LNCAP (cell line): ENCODE measurements around the gene DNAH6.

Experiments
- TF ChIP-seq, protein P1 (sequence below): fragments of 450-650 bp; IDR thresholded peaks from 2 replicates; pipeline ENCODE4 v1.5.1; 2017; ENCODE audit warnings: mild to moderate bottlenecking

DNAH6 gene

DNA sequence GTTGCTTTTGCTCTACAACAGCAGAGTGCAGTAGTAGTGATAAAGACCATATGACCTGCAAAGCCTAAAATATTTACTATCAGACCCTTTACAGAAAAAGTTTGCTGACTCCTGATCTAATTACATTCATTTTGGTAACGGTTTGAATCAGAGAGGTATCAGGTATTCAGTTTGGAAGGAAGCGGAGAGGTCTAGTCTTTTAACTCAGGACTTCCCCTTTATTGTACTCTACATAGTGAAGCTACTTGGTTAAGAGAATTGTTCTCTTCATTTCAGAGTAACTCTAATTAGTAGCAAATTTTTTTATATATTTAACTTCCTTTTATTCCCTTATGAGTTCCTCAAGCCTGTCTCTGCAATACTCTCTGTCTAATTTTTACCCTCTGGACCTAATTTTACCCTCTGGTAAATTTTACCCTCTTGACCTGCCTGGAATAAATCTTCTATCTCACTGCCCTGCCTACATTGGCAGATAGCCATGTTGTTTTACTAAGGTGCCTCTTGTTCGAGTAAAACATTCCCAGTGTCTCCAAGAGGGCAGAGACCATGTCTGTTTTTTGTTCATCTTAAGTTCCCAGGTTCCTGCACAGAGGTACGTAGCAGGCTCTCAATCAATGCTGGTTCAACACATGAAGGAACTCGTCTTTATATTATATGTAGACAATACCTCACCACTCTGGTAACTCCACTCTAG lies 170.6 kb downstream of the DNAH6 start:
- TF ChIP-seq, protein P1, sequence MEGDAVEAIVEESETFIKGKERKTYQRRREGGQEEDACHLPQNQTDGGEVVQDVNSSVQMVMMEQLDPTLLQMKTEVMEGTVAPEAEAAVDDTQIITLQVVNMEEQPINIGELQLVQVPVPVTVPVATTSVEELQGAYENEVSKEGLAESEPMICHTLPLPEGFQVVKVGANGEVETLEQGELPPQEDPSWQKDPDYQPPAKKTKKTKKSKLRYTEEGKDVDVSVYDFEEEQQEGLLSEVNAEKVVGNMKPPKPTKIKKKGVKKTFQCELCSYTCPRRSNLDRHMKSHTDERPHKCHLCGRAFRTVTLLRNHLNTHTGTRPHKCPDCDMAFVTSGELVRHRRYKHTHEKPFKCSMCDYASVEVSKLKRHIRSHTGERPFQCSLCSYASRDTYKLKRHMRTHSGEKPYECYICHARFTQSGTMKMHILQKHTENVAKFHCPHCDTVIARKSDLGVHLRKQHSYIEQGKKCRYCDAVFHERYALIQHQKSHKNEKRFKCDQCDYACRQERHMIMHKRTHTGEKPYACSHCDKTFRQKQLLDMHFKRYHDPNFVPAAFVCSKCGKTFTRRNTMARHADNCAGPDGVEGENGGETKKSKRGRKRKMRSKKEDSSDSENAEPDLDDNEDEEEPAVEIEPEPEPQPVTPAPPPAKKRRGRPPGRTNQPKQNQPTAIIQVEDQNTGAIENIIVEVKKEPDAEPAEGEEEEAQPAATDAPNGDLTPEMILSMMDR = no peak

GRCh38 chr2:84687498-84688149 lies 171.3 kb downstream of the DNAH6 start:
- TF ChIP-seq, protein P1 = no peak

DNA sequence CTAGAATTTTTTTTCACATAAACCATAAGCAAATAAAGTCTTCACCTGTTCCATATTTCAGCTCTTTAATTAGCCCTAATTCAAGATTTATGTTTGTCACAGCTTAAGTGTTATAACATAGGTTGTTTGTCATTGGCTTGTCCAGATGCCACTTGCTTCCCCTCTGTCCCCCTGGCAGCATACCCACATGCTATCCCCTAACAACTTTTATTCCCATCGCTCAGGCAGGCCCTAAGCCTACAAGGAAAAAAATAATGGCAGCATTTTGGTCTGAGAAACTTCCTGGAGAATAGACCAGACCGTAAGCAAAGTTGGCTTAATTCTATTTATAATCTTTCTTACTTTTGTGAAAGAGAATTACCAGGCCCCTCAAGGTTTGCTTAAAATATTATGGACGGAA lies 173.9 kb downstream of the DNAH6 start:
- TF ChIP-seq, protein P1 = no peak

DNA sequence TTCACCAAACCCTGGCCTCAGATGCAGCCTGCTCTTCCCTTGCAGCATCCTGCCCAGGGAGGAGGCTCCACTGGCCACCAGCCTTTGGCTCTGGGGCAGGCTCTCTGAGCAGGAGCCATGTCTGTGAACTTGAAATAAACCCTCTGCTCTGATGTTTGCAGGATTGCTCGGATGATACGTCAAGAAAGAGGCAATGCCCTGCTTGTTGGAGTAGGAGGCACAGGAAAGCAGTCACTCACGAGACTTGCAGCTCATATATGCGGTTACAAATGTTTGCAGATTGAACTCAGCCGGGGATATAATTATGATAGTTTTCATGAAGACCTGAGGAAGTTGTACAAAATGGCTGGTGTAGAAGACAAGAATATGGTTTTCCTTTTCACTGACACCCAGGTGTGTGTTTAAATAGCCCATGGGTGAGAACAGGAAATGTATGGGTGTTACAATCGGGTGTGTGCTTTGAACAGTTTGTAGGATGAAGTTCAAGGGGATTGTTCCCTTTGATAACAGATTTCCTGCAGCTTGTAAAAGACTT lies 177.9 kb downstream of the DNAH6 start:
- TF ChIP-seq, protein P1 = no peak

- TF ChIP-seq, protein P1 = no peak
Observed at GRCh38 chr2:84697895-84698294, 181.6 kb downstream of the DNAH6 start.

GRCh38 chr2:84700006-84700405 lies 183.7 kb downstream of the DNAH6 start:
- TF ChIP-seq, protein P1 = no peak

DNA sequence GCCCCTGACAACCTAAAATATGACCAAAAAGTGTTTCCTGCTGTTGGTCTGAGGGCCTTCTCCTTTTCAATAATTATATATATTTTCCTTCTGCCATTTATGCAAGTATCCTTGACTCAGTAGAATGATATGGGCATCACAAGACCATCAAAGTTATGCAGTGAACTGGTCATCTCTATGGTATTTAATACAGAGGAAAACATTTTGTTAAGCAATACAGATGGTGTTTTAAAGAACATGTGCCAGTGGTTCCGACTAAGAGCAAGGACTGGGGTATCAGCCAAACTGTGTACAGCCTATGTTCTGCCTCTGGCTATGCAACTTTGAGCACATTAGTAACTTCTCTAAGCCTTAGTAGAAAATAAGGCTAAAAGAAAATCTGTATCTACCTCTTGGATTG lies 185.6 kb downstream of the DNAH6 start:
- TF ChIP-seq, protein P1 = no peak
